ENCODE results near the gene NFATC2IP.
"Not testable (repeated sequence)": the region's sequence is repeated elsewhere in the genome, so short reads cannot be mapped to it uniquely, and the experiment has no call there.

The NFATC2IP gene

GRCh38 chr16:28943281-28943680 is 7.5 kb upstream of the NFATC2IP start:
- FAIRE-seq (no peak), DNase-seq (ENCODE audit: insufficient read length) (no peak)
- TF ChIP-seq POLR2A (IDR thresholded peaks at IDR 0.05; ENCODE audit: low read depth, low read length) (no peak), TAF1 (IDR thresholded peaks at IDR 0.05; ENCODE audit: borderline replicate concordance, low read depth, low read length) (no peak), POLR2AphosphoS5 (IDR thresholded peaks at IDR 0.05; ENCODE audit: low read depth, low read length) (no peak)

GRCh38 chr16:28946681-28947080 is 4.1 kb upstream of the NFATC2IP start:
- FAIRE-seq (no peak), DNase-seq (ENCODE audit: insufficient read length) (no peak)
- no peak for TF ChIP-seq POLR2A (IDR thresholded peaks at IDR 0.05; ENCODE audit: low read depth, low read length)
- TF ChIP-seq POLR2AphosphoS5 (IDR thresholded peaks at IDR 0.05; ENCODE audit: low read depth, low read length): no peak
- TF ChIP-seq TAF1 (IDR thresholded peaks at IDR 0.05; ENCODE audit: borderline replicate concordance, low read depth, low read length): no peak

DNA sequence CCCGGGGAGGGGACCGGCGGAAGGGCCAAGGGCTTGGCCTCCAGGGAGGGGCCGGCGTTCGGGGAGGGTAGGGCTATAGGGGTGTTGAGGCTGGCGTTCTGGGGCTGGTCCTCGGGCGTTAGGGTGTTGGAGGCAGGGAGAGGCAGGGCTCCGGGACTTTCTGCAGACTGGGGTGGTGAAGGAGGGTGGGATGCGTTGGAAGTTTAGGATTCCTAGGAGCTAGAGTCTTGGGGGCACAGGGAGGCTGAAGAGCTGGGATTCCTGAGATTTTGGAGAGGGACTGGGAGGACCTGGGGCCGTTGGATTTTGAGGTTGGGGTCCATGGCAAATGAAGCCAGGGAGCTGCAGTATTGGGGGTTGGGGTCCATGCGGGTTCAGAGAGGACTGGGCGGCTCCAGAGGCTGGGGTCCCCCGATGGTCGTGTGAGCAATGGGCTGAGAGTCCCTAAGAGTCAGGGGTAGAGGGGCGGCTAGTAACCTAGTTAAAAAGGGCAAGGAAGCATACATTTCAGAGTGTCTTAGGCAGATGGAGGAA is 740 bp downstream of the NFATC2IP start:
- no peak for TF ChIP-seq POLR2A (IDR thresholded peaks at IDR 0.05; ENCODE audit: low read depth, low read length)
- TF ChIP-seq POLR2AphosphoS5 (IDR thresholded peaks at IDR 0.05; ENCODE audit: low read depth, low read length): no peak
- no peak for TF ChIP-seq TAF1 (IDR thresholded peaks at IDR 0.05; ENCODE audit: borderline replicate concordance, low read depth, low read length)
- no peak for FAIRE-seq
- DNase-seq (ENCODE audit: insufficient read length): no peak

GRCh38 chr16:28958216-28958615 is 7.5 kb downstream of the NFATC2IP start:
- no peak for FAIRE-seq
- DNase-seq (ENCODE audit: insufficient read length): no peak
- TF ChIP-seq POLR2A (IDR thresholded peaks at IDR 0.05; ENCODE audit: low read depth, low read length) (no peak), TAF1 (IDR thresholded peaks at IDR 0.05; ENCODE audit: borderline replicate concordance, low read depth, low read length) (no peak)

- FAIRE-seq: no peak
- no peak for TF ChIP-seq TAF1 (IDR thresholded peaks at IDR 0.05; ENCODE audit: borderline replicate concordance, low read depth, low read length)
- TF ChIP-seq POLR2A (IDR thresholded peaks at IDR 0.05; ENCODE audit: low read depth, low read length): no peak
- no peak for TF ChIP-seq POLR2AphosphoS5 (IDR thresholded peaks at IDR 0.05; ENCODE audit: low read depth, low read length)
These were observed 8.1 kb downstream of the NFATC2IP start for GRCh38 chr16:28958836-28959235.

DNA sequence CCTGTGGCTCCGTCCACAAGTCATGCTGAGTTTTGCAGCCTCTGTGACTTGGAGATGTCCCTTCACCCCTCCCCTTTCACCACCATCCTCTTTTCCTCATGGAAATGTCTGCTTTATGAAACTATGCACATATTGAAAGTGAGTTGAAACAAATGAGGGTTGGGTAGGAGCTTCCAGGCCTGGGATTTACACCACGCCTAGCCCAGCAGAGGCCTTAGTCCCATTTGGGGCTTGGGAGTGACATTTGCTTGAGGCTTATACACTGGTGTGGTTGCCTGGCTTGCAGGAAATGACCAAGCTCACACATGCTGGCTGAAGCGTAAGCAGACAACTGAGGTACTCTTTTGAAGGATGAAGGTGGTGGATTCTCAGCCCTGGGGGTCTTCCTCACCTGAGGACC is 13.3 kb downstream of the NFATC2IP start:
- FAIRE-seq: no peak
- TF ChIP-seq POLR2AphosphoS5 (IDR thresholded peaks at IDR 0.05; ENCODE audit: low read depth, low read length): no peak
- no peak for TF ChIP-seq POLR2A (IDR thresholded peaks at IDR 0.05; ENCODE audit: low read depth, low read length)
- TF ChIP-seq TAF1 (IDR thresholded peaks at IDR 0.05; ENCODE audit: borderline replicate concordance, low read depth, low read length): no peak
- DNase-seq (ENCODE audit: insufficient read length): no peak

More at GRCh38 chr16:28958836-28959235, 8.1 kb downstream of the NFATC2IP start:
- no peak for DNase-seq (ENCODE audit: insufficient read length)

- FAIRE-seq: no peak
- no peak for DNase-seq (ENCODE audit: insufficient read length)
- TF ChIP-seq POLR2AphosphoS5 (IDR thresholded peaks at IDR 0.05; ENCODE audit: low read depth, low read length): no peak
- no peak for TF ChIP-seq TAF1 (IDR thresholded peaks at IDR 0.05; ENCODE audit: borderline replicate concordance, low read depth, low read length)
- no peak for TF ChIP-seq POLR2A (IDR thresholded peaks at IDR 0.05; ENCODE audit: low read depth, low read length)
These were observed 13.8 kb downstream of the NFATC2IP start for GRCh38 chr16:28964496-28964895.

DNA sequence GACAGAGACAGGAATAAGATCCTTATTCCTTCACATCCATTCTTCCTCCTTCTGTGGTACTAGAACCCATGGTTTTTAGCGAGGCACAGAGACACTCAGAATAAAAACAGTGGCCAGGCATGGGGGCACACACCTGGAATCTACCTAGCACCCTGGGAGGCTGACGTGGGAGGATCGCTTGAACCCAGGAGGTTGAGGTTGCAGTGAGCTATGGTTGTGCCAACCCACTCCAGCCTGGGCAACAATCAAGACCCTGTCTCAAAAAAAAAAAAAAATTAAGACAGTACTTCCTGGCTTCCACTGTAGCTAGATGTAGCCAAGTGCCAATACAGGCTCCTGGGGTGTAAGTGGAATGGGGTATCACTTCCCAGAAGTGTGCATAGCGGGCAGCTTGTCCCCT is 16.4 kb downstream of the NFATC2IP start:
- no peak for FAIRE-seq
- no peak for TF ChIP-seq TAF1 (IDR thresholded peaks at IDR 0.05; ENCODE audit: borderline replicate concordance, low read depth, low read length)
- TF ChIP-seq POLR2AphosphoS5 (IDR thresholded peaks at IDR 0.05; ENCODE audit: low read depth, low read length): no peak
- TF ChIP-seq POLR2A (IDR thresholded peaks at IDR 0.05; ENCODE audit: low read depth, low read length): no peak

DNA sequence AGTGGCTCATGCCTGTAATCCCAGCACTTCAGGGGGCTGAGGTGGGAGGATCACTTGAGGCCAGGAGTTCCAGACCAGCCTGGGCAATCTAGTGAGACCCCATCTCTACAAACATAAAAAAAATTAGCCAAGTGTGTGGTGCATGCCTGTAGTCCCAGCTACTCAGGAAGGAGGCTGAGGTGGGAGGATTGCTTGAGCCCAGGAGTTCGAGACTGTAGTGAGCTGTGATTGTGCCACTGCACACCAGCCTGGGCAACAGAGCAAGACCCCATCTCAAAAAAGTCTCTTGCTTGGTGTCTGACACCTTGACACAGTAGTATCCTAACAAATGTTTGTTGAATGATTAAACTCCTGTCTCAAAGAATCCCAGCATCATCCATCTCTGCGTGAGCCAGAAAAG is 19.0 kb downstream of the NFATC2IP start:
- DNase-seq (ENCODE audit: insufficient read length); FAIRE-seq: not testable (repeated sequence)

More for the DNA sequence above, 16.4 kb downstream of the NFATC2IP start:
- no peak for DNase-seq (ENCODE audit: insufficient read length)

DNA sequence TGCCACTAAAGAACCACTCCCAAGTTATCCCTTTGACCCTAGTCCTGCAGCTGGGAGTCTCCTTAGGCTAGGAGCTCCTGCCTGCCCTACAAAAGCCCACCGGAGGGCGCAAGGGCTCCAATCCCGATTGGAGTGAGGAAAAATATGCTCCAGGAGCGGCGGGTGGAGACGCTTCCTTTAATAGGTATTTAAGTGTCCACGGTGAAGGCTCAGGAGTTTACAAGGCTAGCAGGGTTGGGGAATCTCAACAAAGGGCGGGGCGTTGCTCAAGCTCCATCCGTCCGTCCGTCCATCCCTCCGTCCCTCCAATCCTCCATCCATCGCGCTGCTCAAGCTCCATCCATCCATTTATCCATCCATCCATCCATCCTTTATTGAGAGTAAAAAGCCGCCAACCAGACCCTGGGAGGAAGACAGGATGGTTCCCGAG is 23.3 kb downstream of the NFATC2IP start:
- TF ChIP-seq TAF1 (IDR thresholded peaks at IDR 0.05; ENCODE audit: borderline replicate concordance, low read depth, low read length): no peak
- no peak for TF ChIP-seq POLR2A (IDR thresholded peaks at IDR 0.05; ENCODE audit: low read depth, low read length)
- no peak for TF ChIP-seq POLR2AphosphoS5 (IDR thresholded peaks at IDR 0.05; ENCODE audit: low read depth, low read length)
- DNase-seq (ENCODE audit: insufficient read length) (no peak), FAIRE-seq (no peak)

DNA sequence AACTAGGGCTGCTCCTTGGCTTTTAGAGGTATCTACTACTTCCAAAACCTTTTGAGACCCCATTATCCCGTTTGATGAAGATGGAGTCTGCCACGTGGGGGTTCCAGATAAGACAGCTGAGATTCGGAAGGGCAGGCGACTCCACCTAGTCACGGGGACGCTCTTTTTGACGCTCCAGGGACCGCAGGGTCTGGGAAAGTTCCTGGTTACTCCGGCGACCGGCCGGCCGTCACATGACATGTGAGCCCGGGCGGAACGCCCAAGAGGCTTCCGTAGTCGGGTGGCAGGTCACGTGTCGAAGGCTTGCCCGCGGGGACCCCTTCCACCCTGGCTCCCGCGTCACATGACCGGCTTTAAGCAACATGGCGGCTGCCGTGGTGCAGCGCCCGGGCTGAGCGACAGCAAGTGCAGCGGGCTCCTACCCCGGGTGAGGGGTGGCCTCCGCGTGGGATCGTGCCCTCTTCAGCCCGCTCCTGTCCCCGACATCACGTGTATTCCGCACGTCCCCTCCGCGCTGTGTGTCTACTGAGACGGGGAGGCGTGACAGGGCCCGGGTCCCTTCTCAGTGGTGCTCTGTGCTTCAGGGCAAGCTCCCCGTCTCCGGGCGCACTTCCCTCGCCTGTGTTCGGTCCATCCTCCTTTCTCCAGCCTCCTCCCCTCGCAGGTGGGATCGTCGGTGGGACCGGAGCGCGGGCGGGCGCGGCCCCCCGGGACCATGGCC is 23.9 kb downstream of the NFATC2IP start, which contains the start of gene SPNS1:
SPNS1 (plus strand) TSS at position 342 of the 721 bp plus-strand sequence; CDS start at position 716, 374 bp downstream.
- TF ChIP-seq TAF1 (IDR thresholded peaks at IDR 0.05; ENCODE audit: borderline replicate concordance, low read depth, low read length) (peak; percentile 86), POLR2A (IDR thresholded peaks at IDR 0.05; ENCODE audit: low read depth, low read length) (peak; percentile 80), POLR2AphosphoS5 (IDR thresholded peaks at IDR 0.05; ENCODE audit: low read depth, low read length) (0 out of 2 replicates have a peak, but pooled peaks have one; percentile 46)
- peak; percentile 90 for FAIRE-seq
- DNase-seq (ENCODE audit: insufficient read length): peak; percentile 100

- FAIRE-seq: no peak
- no peak for DNase-seq (ENCODE audit: insufficient read length)
These were observed 24.4 kb downstream of the NFATC2IP start for GRCh38 chr16:28975158-28975599.

More at GRCh38 chr16:28975158-28975599, 24.4 kb downstream of the NFATC2IP start:
- TF ChIP-seq POLR2AphosphoS5 (IDR thresholded peaks at IDR 0.05; ENCODE audit: low read depth, low read length) (no peak), POLR2A (IDR thresholded peaks at IDR 0.05; ENCODE audit: low read depth, low read length) (no peak), TAF1 (IDR thresholded peaks at IDR 0.05; ENCODE audit: borderline replicate concordance, low read depth, low read length) (no peak)
